K562 (cell line): ENCODE data around the gene TYSND1. TPM values are rescaled to one million over a fixed set of nuclear protein-coding genes. Genes with fewer than 3 reads are reported as not detected.

Source experiments
- CREM ChIP-seq: IDR thresholded peaks from 2 replicates; pipeline ENCODE4 v1.6.1; 2014; ENCODE audit warnings: antibody characterized with exemption, low read depth
- CTBP1 ChIP-seq: fragments of 450-650 bp; IDR thresholded peaks from 2 replicates; pipeline ENCODE4 v1.6.1; 2016; ENCODE audit warnings: borderline replicate concordance
- CTCFL ChIP-seq: IDR thresholded peaks from 2 replicates; pipeline ENCODE4 v1.6.1; 2011; ENCODE audit warnings: borderline replicate concordance, low read depth, mild to moderate bottlenecking, moderate library complexity, low read length; ENCODE audit not compliant: insufficient read depth, poor library complexity, severe bottlenecking
- LARP7 ChIP-seq: fragments of 450-650 bp; IDR thresholded peaks from 2 replicates; pipeline ENCODE4 v1.6.1; 2016
- RBFOX2 ChIP-seq: fragments of 200-400 bp; formaldehyde crosslinking; IDR thresholded peaks from 2 replicates; pipeline ENCODE4 v1.6.1; 2017; ENCODE audit warnings: low read depth, mild to moderate bottlenecking, low read length, moderate library complexity
- RNF2 ChIP-seq: sonication (generic); IDR thresholded peaks from 2 replicates; pipeline ENCODE4 v1.6.1; 2016
- SREBF1 ChIP-seq: fragments of 150-350 bp; IDR thresholded peaks from 2 replicates; pipeline ENCODE4 v1.6.1; 2014; ENCODE audit warnings: antibody characterized with exemption, low read depth, low read length, borderline replicate concordance
- TFAP4 ChIP-seq: sonication (generic); formaldehyde crosslinking; IDR thresholded peaks from 2 replicates; pipeline ENCODE4 v1.8.0; 2022; ENCODE audit warnings: missing genetic modification reagents, mild to moderate bottlenecking, moderate library complexity, borderline replicate concordance
- TRIM28 ChIP-seq: fragments of 450-650 bp; IDR thresholded peaks from 2 replicates; pipeline ENCODE4 v1.6.1; 2017
- ZNF197 ChIP-seq: fragments of 200-800 bp; sonication (Bioruptor generic); IDR thresholded peaks from 2 replicates; pipeline ENCODE4 v1.6.1; 2016; ENCODE audit warnings: low read depth, missing genetic modification characterization, missing compliant biosample characterization
- ZNF263 ChIP-seq: sonication (generic); formaldehyde crosslinking; IDR thresholded peaks from 2 replicates; pipeline ENCODE4 v1.8.0; 2022; ENCODE audit warnings: mild to moderate bottlenecking, missing genetic modification reagents, borderline replicate concordance
- ZNF354B ChIP-seq: fragments of 250-450 bp; sonication (Bioruptor Pico); IDR thresholded peaks from 2 replicates; pipeline ENCODE4 v1.4.0; 2020
- ZNF407 ChIP-seq: fragments of 450-650 bp; IDR thresholded peaks from 2 replicates; pipeline ENCODE4 v1.6.1; 2016; ENCODE audit warnings: low read depth
- ZNF778 ChIP-seq: fragments of 450-650 bp; formaldehyde crosslinking; IDR thresholded peaks from 2 replicates; pipeline ENCODE4 v1.4.0; 2020; ENCODE audit warnings: mild to moderate bottlenecking, moderate library complexity
- polyA plus RNA-seq, 8 experiments: library from polyadenylated mRNA; depleted of rRNA in 4 of 8; stranded (reverse) in 5 of 8; unstranded in 3 of 8; fragments of >200 nt; fragmentation: Nextera tagmentation in 2 of 8; fragmentation: Illumina TruSeq in 1 of 8; extraction: Ambion mirVana in 2 of 8; extraction: Trizol in 1 of 8; gene quantifications; 2 replicates each; pipeline versions ENCODE4 v1.2.1 to v1.2.3, GENCODE V29; 2011 to 2014; ENCODE audit warnings: inconsistent platforms in 1 of 8, missing spikeins in 1 of 8
- total RNA-seq, 7 experiments: library from RNA; depleted of rRNA in 6 of 7; stranded (reverse); fragments of >200 nt in 6 of 7; fragmentation: Illumina TruSeq in 2 of 7; extraction: Trizol in 2 of 7; gene quantifications; 2 replicates each; pipeline versions ENCODE4 v1.2.1 to v1.2.3, GENCODE V29; 2011 to 2021; ENCODE audit warnings: low replicate concordance in 1 of 7

TYSND1 gene
- total and polyA plus RNA-seq, 9 of the 15 experiments (the other 6 are each of a cell fraction or from before 2014, with no cell fraction given), result 0.60 to 2.0 (median 1.3) TPM

- TF ChIP-seq CTCFL (peak; percentile 62), TRIM28 (no peak), RNF2 (no peak), ZNF407 (no peak), ZNF263 (CRISPR knock-in tag) (no peak), RBFOX2 (no peak), ZNF354B (CRISPR knock-in tag) (no peak), CTBP1 (0 out of 2 replicates have a peak, but pooled peaks have one; percentile 28), ZNF778 (CRISPR knock-in tag) (no peak), SREBF1 (no peak), CREM (peak; percentile 49), LARP7 (no peak), ZNF197 (no peak), TFAP4 (CRISPR knock-in tag) (peak; percentile 46; the same call in 1 of the 2 replicates)
Measured at GRCh38 chr10:70115948-70116682, 30.4 kb downstream of the TYSND1 start (continued).
